ENCODE results near the gene RGS9BP. TPM values are rescaled to one million over a fixed set of nuclear protein-coding genes. Genes with fewer than 3 reads are reported as not detected.

The RGS9BP gene
- total RNA-seq, 4 donors from 2014 or later: 3.9 to 10.6 (median 6.0) TPM

- H3K4me1 ChIP-seq: peaks cover 21 to 38% of the 10 kb centered on the region in 2 donors
- in situ Hi-C loops (cut with MboI; ENCODE audit: low sequenced_read_pairs in 4 of 4) (loop anchor here in 1 of 4 donors (25.0 kb wide), 1 partner anchor 315 kb away; no protein-coding TSS in a partner anchor), intact Hi-C loops (cut with DNase I; ENCODE audit: low total_unique reads) (loop anchor here (5.0 kb wide), 1 partner anchor 625 kb away; the partner anchor contains the start of gene CEBPA)
- peak overlapping the region in 3 of 4 donors; percentile 69 to 81 (median 76) for H3K4me3 ChIP-seq
- no peaks in the 10 kb centered on the region for H3K36me3 ChIP-seq
- DNase-seq (peak in 1 of 2 donors; percentile 39), ATAC-seq (no peak)
- no peaks in the 10 kb centered on the region for H3K9me3 ChIP-seq
- peak overlapping the region; percentile 88 to 97 (median 94) for H3K27ac ChIP-seq
- TF ChIP-seq CTCF (IDR thresholded peaks at IDR 0.05 in 4 of 5, conservative IDR thresholded peaks at IDR 0.05 in 1 of 5) (peak in 2 of 5 experiments; percentile 22 to 36), POLR2A (IDR thresholded peaks at IDR 0.05) (no peak)
- peaks cover 0 to 2% (median 0%) of the 10 kb centered on the region in 3 donors for H3K27me3 ChIP-seq
Observed at GRCh38 chr19:32677657-32678056, 2.0 kb downstream of the RGS9BP start.

GRCh38 chr19:32680986-32681385 lies 5.3 kb downstream of the RGS9BP start:
- Histone ChIP-seq H3K4me3 (no peak overlapping the region), H3K4me1 (peaks cover 5 to 16% of the 10 kb centered on the region in 2 donors), H3K36me3 (no peaks in the 10 kb centered on the region), H3K27me3 (peaks cover 0 to 2% (median 0%) of the 10 kb centered on the region in 3 donors), H3K9me3 (no peaks in the 10 kb centered on the region), H3K27ac (peak overlapping the region in 2 of 4 donors; percentile 18 to 43)
- in situ Hi-C loops (cut with MboI; ENCODE audit: low sequenced_read_pairs in 4 of 4): loop anchor here in 1 of 4 donors (25.0 kb wide), 1 partner anchor 319 kb away; no protein-coding TSS in a partner anchor
- no peak for ATAC-seq
- DNase-seq: no peak
- TF ChIP-seq CTCF (IDR thresholded peaks at IDR 0.05 in 4 of 5, conservative IDR thresholded peaks at IDR 0.05 in 1 of 5) (no peak), POLR2A (IDR thresholded peaks at IDR 0.05) (no peak)
- intact Hi-C loops (cut with DNase I; ENCODE audit: low total_unique reads): no loop called here

GRCh38 chr19:32682317-32682716 lies 6.7 kb downstream of the RGS9BP start:
- no peak for ATAC-seq
- intact Hi-C loops (cut with DNase I; ENCODE audit: low total_unique reads) (no loop called here), in situ Hi-C loops (cut with MboI; ENCODE audit: low sequenced_read_pairs in 4 of 4) (loop anchor here in 1 of 4 donors (25.0 kb wide), 1 partner anchor 320 kb away; no protein-coding TSS in a partner anchor)
- H3K4me3 ChIP-seq: no peak overlapping the region
- TF ChIP-seq CTCF (IDR thresholded peaks at IDR 0.05 in 4 of 5, conservative IDR thresholded peaks at IDR 0.05 in 1 of 5): no peak
- TF ChIP-seq POLR2A (IDR thresholded peaks at IDR 0.05): no peak
- peaks cover 5 to 6% of the 10 kb centered on the region in 2 donors for H3K4me1 ChIP-seq
- H3K27ac ChIP-seq: peak overlapping the region in 2 of 4 donors; percentile 33 to 50
- no peaks in the 10 kb centered on the region for H3K27me3 ChIP-seq
- no peak for DNase-seq
- H3K9me3 ChIP-seq: no peaks in the 10 kb centered on the region
- H3K36me3 ChIP-seq: no peaks in the 10 kb centered on the region

GRCh38 chr19:32686847-32687475 lies 11.3 kb downstream of the RGS9BP start:
- Histone ChIP-seq H3K27me3 (no peaks in the 10 kb centered on the region), H3K4me3 (no peak overlapping the region), H3K36me3 (no peaks in the 10 kb centered on the region), H3K4me1 (peaks cover 11 to 16% of the 10 kb centered on the region in 2 donors), H3K27ac (no peak overlapping the region), H3K9me3 (no peaks in the 10 kb centered on the region)
- intact Hi-C loops (cut with DNase I; ENCODE audit: low total_unique reads): no loop called here
- in situ Hi-C loops (cut with MboI; ENCODE audit: low sequenced_read_pairs in 4 of 4): loop anchor here in 1 of 4 donors (25.0 kb wide), 1 partner anchor 325 kb away; no protein-coding TSS in a partner anchor
- TF ChIP-seq CTCF (IDR thresholded peaks at IDR 0.05 in 4 of 5, conservative IDR thresholded peaks at IDR 0.05 in 1 of 5): no peak
- TF ChIP-seq POLR2A (IDR thresholded peaks at IDR 0.05): no peak
- DNase-seq (no peak), ATAC-seq (no peak)

Measured in gastrocnemius medialis (tissue), 4 donors.